ENCODE data around the gene PDE8A. TPM values are rescaled to one million over a fixed set of nuclear protein-coding genes. Genes with fewer than 3 reads are reported as not detected.

PDE8A gene
- total and polyA plus RNA-seq, 2 of the 4 experiments (the other 2 are of a cell fraction), result 32.4 to 35.9 TPM

DNA sequence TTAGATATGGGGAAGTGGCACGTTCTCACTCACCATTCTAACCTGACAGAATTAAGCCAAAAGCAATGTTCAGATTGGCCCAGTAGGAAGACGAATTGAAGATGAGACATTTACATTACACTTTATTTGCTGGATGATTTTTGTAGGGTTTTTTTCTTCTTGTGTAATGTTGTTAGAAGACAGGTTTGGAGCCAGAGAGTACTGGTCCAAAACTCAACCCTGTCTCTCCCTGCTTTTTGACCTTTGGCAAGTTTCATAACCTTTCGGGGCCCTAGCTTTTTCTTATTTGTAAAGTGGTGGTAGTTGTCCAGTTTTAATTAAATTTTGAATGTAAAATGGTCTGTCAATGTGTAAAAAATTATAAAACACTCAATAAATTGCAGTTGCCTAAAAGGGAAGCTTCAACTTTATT, 29.5 kb downstream of the PDE8A start:
- Histone ChIP-seq H4K8ac (ENCODE audit: low read depth in 2 of 2, low read length in 2 of 2) (peak overlapping the region in 1 of 2 experiments; percentile 12; a peak in 1 of 4 replicates), H3K9ac (ENCODE audit: low read depth, low read length) (no peak overlapping the region), H2BK15ac (ENCODE audit: low read depth, low read length) (no peak overlapping the region), H3K27ac (ENCODE audit: insufficient read depth, low read length) (no peak overlapping the region), H3K9me3 (ENCODE audit: control insufficient read depth, insufficient read depth, low read length) (no peaks in the 10 kb centered on the region), H2BK5ac (ENCODE audit: low read depth, low read length, poor library complexity, severe bottlenecking) (no peak overlapping the region), H4K91ac (ENCODE audit: insufficient read depth, low read depth, low read length) (no peak overlapping the region), H2AK9ac (replicated peaks; ENCODE audit: low read depth, low read length, poor library complexity) (no peak overlapping the region), H3K4me3 (ENCODE audit: insufficient read depth, low read depth, low read length) (no peak overlapping the region), H2AFZ (replicated peaks; ENCODE audit: low read length, poor library complexity) (no peak overlapping the region), H3K18ac (ENCODE audit: low read depth, low read length) (no peak overlapping the region), H3K9me1 (ENCODE audit: insufficient read depth, low read length) (peaks cover 22% of the 10 kb centered on the region), H4K20me1 (ENCODE audit: insufficient read depth, low read length) (peaks cover 65% of the 10 kb centered on the region), H3K23ac (ENCODE audit: low read depth, low read length) (peak overlapping the region; percentile 24; the same call in 1 of the 2 replicates), H2BK20ac (ENCODE audit: low read depth, low read length) (no peak overlapping the region), H3K36me3 (ENCODE audit: control insufficient read depth, insufficient read depth, low read length) (no peaks in the 10 kb centered on the region), H3K27me3 (ENCODE audit: control insufficient read depth, insufficient read depth, low read length) (no peaks in the 10 kb centered on the region), H3K56ac (ENCODE audit: extremely low read depth, insufficient read depth, low read length) (no peak overlapping the region), H3K4ac (ENCODE audit: low read depth, low read length) (peak overlapping the region; percentile 35; the same call in 1 of the 2 replicates), H4K5ac (ENCODE audit: low read depth, low read length) (no peak overlapping the region), H3K79me1 (ENCODE audit: low read depth in 1 of 2, low read length in 2 of 2) (peaks cover 40 to 76% of the 10 kb centered on the region in 2 experiments), H3K4me2 (ENCODE audit: low read depth, low read length) (peak overlapping the region; percentile 48; the same call in 1 of the 2 replicates), H2BK120ac (ENCODE audit: low read depth, low read length) (peak overlapping the region; percentile 14; the same call in 1 of the 2 replicates), H3K14ac (replicated peaks; ENCODE audit: low read depth, low read length) (peak overlapping the region; percentile 89), H2AK5ac (ENCODE audit: low read depth, low read length) (0 out of 2 replicates have a peak overlapping the region, but pooled peaks have one; percentile 8), H3K4me1 (ENCODE audit: control insufficient read depth, insufficient read depth, low read length) (peaks cover 21% of the 10 kb centered on the region)
- no peak for ATAC-seq (ENCODE audit: low read depth)
- POLR2A ChIA-PET (ENCODE audit: unreplicated experiment), result no interaction called here
- no TSS peak for BruUV-seq (replicated peaks)
- TF ChIP-seq MAFK (IDR thresholded peaks at IDR 0.05; ENCODE audit: low read depth, low read length), result no peak
- TF ChIP-seq CEBPB (IDR thresholded peaks at IDR 0.05; ENCODE audit: low read depth, low read length), result no peak
- no peak for TF ChIP-seq FOS (IDR thresholded peaks at IDR 0.05; ENCODE audit: low read depth, low read length)
- no peak for TF ChIP-seq MAZ (IDR thresholded peaks at IDR 0.05; ENCODE audit: borderline replicate concordance, low read depth, low read length)
- TF ChIP-seq SMC3 (IDR thresholded peaks at IDR 0.05; ENCODE audit: low read depth, low read length), result no peak
- TF ChIP-seq POLR2A (IDR thresholded peaks at IDR 0.05; ENCODE audit: low read depth, low read length), result no peak
- TF ChIP-seq, protein P1, sequence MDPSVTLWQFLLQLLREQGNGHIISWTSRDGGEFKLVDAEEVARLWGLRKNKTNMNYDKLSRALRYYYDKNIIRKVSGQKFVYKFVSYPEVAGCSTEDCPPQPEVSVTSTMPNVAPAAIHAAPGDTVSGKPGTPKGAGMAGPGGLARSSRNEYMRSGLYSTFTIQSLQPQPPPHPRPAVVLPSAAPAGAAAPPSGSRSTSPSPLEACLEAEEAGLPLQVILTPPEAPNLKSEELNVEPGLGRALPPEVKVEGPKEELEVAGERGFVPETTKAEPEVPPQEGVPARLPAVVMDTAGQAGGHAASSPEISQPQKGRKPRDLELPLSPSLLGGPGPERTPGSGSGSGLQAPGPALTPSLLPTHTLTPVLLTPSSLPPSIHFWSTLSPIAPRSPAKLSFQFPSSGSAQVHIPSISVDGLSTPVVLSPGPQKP (IDR thresholded peaks at IDR 0.05; ENCODE audit: borderline replicate concordance, low read depth, low read length), result no peak
- TF ChIP-seq, protein P2, sequence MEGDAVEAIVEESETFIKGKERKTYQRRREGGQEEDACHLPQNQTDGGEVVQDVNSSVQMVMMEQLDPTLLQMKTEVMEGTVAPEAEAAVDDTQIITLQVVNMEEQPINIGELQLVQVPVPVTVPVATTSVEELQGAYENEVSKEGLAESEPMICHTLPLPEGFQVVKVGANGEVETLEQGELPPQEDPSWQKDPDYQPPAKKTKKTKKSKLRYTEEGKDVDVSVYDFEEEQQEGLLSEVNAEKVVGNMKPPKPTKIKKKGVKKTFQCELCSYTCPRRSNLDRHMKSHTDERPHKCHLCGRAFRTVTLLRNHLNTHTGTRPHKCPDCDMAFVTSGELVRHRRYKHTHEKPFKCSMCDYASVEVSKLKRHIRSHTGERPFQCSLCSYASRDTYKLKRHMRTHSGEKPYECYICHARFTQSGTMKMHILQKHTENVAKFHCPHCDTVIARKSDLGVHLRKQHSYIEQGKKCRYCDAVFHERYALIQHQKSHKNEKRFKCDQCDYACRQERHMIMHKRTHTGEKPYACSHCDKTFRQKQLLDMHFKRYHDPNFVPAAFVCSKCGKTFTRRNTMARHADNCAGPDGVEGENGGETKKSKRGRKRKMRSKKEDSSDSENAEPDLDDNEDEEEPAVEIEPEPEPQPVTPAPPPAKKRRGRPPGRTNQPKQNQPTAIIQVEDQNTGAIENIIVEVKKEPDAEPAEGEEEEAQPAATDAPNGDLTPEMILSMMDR (conservative IDR thresholded peaks at IDR 0.05; ENCODE audit: low read depth, low read length), result no peak
- no peak for TF ChIP-seq MXI1 (IDR thresholded peaks at IDR 0.05; ENCODE audit: borderline replicate concordance, low read depth, low read length)
- CTCF ChIA-PET, result no interaction called here
- no CpG with 5 or more reads among the region's 3 CpGs for WGBS, 2 experiments (ENCODE audit: extremely low coverage in 2 of 2, insufficient read length in 1 of 2)
- DNase-seq, result no peak
- dilution Hi-C loops (cut with HindIII; ENCODE audit: low sequenced_read_pairs, unreplicated experiment) (no loop called here), intact Hi-C loops (cut with micrococcal nuclease) (no loop called here), in situ Hi-C loops (cut with MboI; ENCODE audit: low sequenced_read_pairs) (loop anchor here (10.0 kb wide), 1 partner anchor 64 kb away; no protein-coding TSS in a partner anchor)
